Neural progenitor cell (in vitro differentiated cells): ENCODE measurements around the gene LMBR1. TPM values are rescaled to one million over a fixed set of nuclear protein-coding genes. Genes with fewer than 3 reads are reported as not detected.

ENCODE experiments used
- DNase-seq: peaks from one replicate; pipeline ENCODE4 v3.0.0-alpha.2; 2016; ENCODE audit warnings: low spot score
- H2AFZ ChIP-seq: fragments of 200-600 bp; sonication (generic); replicated peaks from 2 replicates; pipeline ENCODE4 v1.6.1; 2016; ENCODE audit warnings: antibody characterized with exemption
- H3F3A ChIP-seq: fragments of 200-600 bp; sonication (generic); 2 replicates; pipeline ENCODE4 v1.6.1; 2016; ENCODE audit warnings: antibody characterized with exemption, low read depth
- H3K27ac ChIP-seq: fragments of 200-600 bp; sonication (generic); 2 replicates; pipeline ENCODE4 v1.5.1; 2016; ENCODE audit warnings: mild to moderate bottlenecking
- H3K27me3 ChIP-seq: fragments of 200-600 bp; sonication (generic); 2 replicates; pipeline ENCODE4 v1.6.1; 2016; ENCODE audit warnings: mild to moderate bottlenecking, moderate library complexity
- H3K36me3 ChIP-seq: fragments of 200-600 bp; sonication (generic); 2 replicates; pipeline ENCODE4 v1.5.1; 2016
- H3K4me1 ChIP-seq: fragments of 200-600 bp; sonication (generic); 2 replicates; pipeline ENCODE4 v1.6.1; 2016; ENCODE audit warnings: mixed run types
- H3K4me2 ChIP-seq: fragments of 200-600 bp; sonication (generic); 2 replicates; pipeline ENCODE4 v1.6.1; 2016
- H3K4me3 ChIP-seq: fragments of 200-600 bp; sonication (generic); 2 replicates; pipeline ENCODE4 v1.5.1; 2016
- H3K79me2 ChIP-seq: fragments of 200-600 bp; sonication (generic); 2 replicates; pipeline ENCODE4 v1.6.1; 2016; ENCODE audit warnings: low read depth
- H3K9ac ChIP-seq: fragments of 200-600 bp; sonication (generic); 2 replicates; pipeline ENCODE4 v1.6.1; 2016
- H3K9me3 ChIP-seq: fragments of 200-600 bp; sonication (generic); 2 replicates; pipeline ENCODE4 v1.5.1; 2016; ENCODE audit warnings: low read depth
- H4K20me1 ChIP-seq: fragments of 200-600 bp; sonication (generic); 2 replicates; pipeline ENCODE4 v1.6.1; 2016; ENCODE audit warnings: low read depth
- H3K27ac Mint-ChIP-seq: 3 replicates; pipeline ENCODE4 v1.8.0; 2021; ENCODE audit warnings: mixed read lengths
- H3K27me3 Mint-ChIP-seq: 2 replicates; pipeline ENCODE4 v1.8.0; 2022; ENCODE audit warnings: low read depth, mild to moderate bottlenecking, inconsistent platforms, moderate library complexity, mixed read lengths; ENCODE audit not compliant: insufficient read depth
- H3K36me3 Mint-ChIP-seq: 3 replicates; pipeline ENCODE4 v1.8.0; 2021; ENCODE audit warnings: mixed read lengths
- H3K4me1 Mint-ChIP-seq: 3 replicates; pipeline ENCODE4 v1.8.0; 2021; ENCODE audit warnings: mixed read lengths
- H3K4me3 Mint-ChIP-seq: 3 replicates; pipeline ENCODE4 v1.8.0; 2021; ENCODE audit warnings: mild to moderate bottlenecking, moderate library complexity, mixed read lengths
- H3K9me3 Mint-ChIP-seq: 3 replicates; pipeline ENCODE4 v1.8.0; 2020; ENCODE audit warnings: mixed read lengths
- CTCF ChIP-seq: fragments of 200-600 bp; sonication (generic); IDR thresholded peaks from 2 replicates; pipeline ENCODE4 v1.5.1; 2017; ENCODE audit warnings: antibody characterized with exemption, mild to moderate bottlenecking
- EZH2 ChIP-seq: fragments of 200-600 bp; sonication (generic); IDR thresholded peaks from 2 replicates; pipeline ENCODE4 v1.6.1; 2017; ENCODE audit warnings: antibody characterized with exemption, mild to moderate bottlenecking, moderate library complexity
- EZH2phosphoT487 ChIP-seq: fragments of 200-600 bp; sonication (generic); IDR thresholded peaks from 2 replicates; pipeline ENCODE4 v1.6.1; 2017; ENCODE audit warnings: antibody characterized with exemption
- total RNA-seq: library from RNA; depleted of rRNA; stranded (reverse); fragments of >200 nt; gene quantifications from 2 replicates; pipeline ENCODE4 v1.2.3, GENCODE V29; 2015; ENCODE audit warnings: low replicate concordance

LMBR1 gene
- total RNA-seq, 1 donor from 2014 or later = 58.1 TPM

GRCh38 chr7:156747718-156748117 is 145.3 kb downstream of the LMBR1 start:
- Histone ChIP-seq H2AFZ (no peak overlapping the region), H3K9me3 (no peaks in the 10 kb centered on the region), H3K4me1 (peaks cover 25% of the 10 kb centered on the region), H3K4me2 (no peak overlapping the region), H3K79me2 (no peaks in the 10 kb centered on the region), H3F3A (peaks cover 13% of the 10 kb centered on the region), H3K9ac (no peak overlapping the region), H3K27ac (no peak overlapping the region), H3K36me3 (peaks cover 3% of the 10 kb centered on the region), H4K20me1 (no peaks in the 10 kb centered on the region), H3K27me3 (no peaks in the 10 kb centered on the region), H3K4me3 (no peak overlapping the region)
- H3K27me3 Mint-ChIP-seq = no peaks in the 10 kb centered on the region
- DNase-seq = no peak
- peaks cover 2% of the 10 kb centered on the region for H3K4me1 Mint-ChIP-seq
- no peak for TF ChIP-seq CTCF
- no peak for TF ChIP-seq EZH2phosphoT487
- TF ChIP-seq EZH2 = no peak
- no peaks in the 10 kb centered on the region for H3K9me3 Mint-ChIP-seq
- H3K27ac Mint-ChIP-seq = no peak overlapping the region
- no peak overlapping the region for H3K4me3 Mint-ChIP-seq
- peaks cover 7% of the 10 kb centered on the region for H3K36me3 Mint-ChIP-seq

GRCh38 chr7:156746891-156747290 is 146.1 kb downstream of the LMBR1 start:
- H3K27ac ChIP-seq = no peak overlapping the region
- Mint-ChIP-seq H3K27ac (no peak overlapping the region), H3K4me3 (no peak overlapping the region), H3K9me3 (peaks cover under 1% of the 10 kb centered on the region), H3K36me3 (peaks cover 13% of the 10 kb centered on the region), H3K27me3 (no peaks in the 10 kb centered on the region), H3K4me1 (peaks cover 2% of the 10 kb centered on the region)
- no peak overlapping the region for H3K4me3 ChIP-seq
- no peak for TF ChIP-seq EZH2
- no peak for TF ChIP-seq EZH2phosphoT487
- no peak for TF ChIP-seq CTCF
- no peaks in the 10 kb centered on the region for H3K27me3 ChIP-seq
- H3F3A ChIP-seq = peaks cover 5% of the 10 kb centered on the region
- H3K79me2 ChIP-seq = no peaks in the 10 kb centered on the region
- DNase-seq = no peak
- H3K9ac ChIP-seq = no peak overlapping the region
- H2AFZ ChIP-seq = no peak overlapping the region
- peaks cover 18% of the 10 kb centered on the region for H3K4me1 ChIP-seq
- H4K20me1 ChIP-seq = no peaks in the 10 kb centered on the region
- no peaks in the 10 kb centered on the region for H3K9me3 ChIP-seq
- H3K4me2 ChIP-seq = no peak overlapping the region
- H3K36me3 ChIP-seq = peaks cover 3% of the 10 kb centered on the region

- Mint-ChIP-seq H3K27me3 (no peaks in the 10 kb centered on the region), H3K4me1 (no peaks in the 10 kb centered on the region), H3K9me3 (peaks cover 4% of the 10 kb centered on the region), H3K36me3 (peaks cover 35% of the 10 kb centered on the region), H3K27ac (no peak overlapping the region), H3K4me3 (no peak overlapping the region)
- Histone ChIP-seq H3K4me1 (no peaks in the 10 kb centered on the region), H4K20me1 (no peaks in the 10 kb centered on the region), H3K79me2 (no peaks in the 10 kb centered on the region), H2AFZ (no peak overlapping the region), H3K9ac (no peak overlapping the region), H3K27ac (no peak overlapping the region), H3K27me3 (no peaks in the 10 kb centered on the region), H3F3A (no peaks in the 10 kb centered on the region), H3K4me2 (no peak overlapping the region), H3K4me3 (no peak overlapping the region), H3K9me3 (no peaks in the 10 kb centered on the region), H3K36me3 (peaks cover 3% of the 10 kb centered on the region)
- no peak for DNase-seq
- no peak for TF ChIP-seq EZH2
- TF ChIP-seq EZH2phosphoT487 = no peak
These were observed 153.4 kb downstream of the LMBR1 start for GRCh38 chr7:156739596-156739995.

- no peaks in the 10 kb centered on the region for H3K79me2 ChIP-seq
- peaks cover 44% of the 10 kb centered on the region for H3K36me3 Mint-ChIP-seq
These were observed 157.1 kb downstream of the LMBR1 start for GRCh38 chr7:156735851-156736250.

More at GRCh38 chr7:156735851-156736250, 157.1 kb downstream of the LMBR1 start:
- TF ChIP-seq EZH2phosphoT487 (no peak), EZH2 (no peak), CTCF (no peak)
- Mint-ChIP-seq H3K4me1 (no peaks in the 10 kb centered on the region), H3K4me3 (no peak overlapping the region), H3K9me3 (peaks cover 18% of the 10 kb centered on the region), H3K27me3 (no peaks in the 10 kb centered on the region), H3K27ac (no peak overlapping the region)
- Histone ChIP-seq H3K4me3 (no peak overlapping the region), H3K9ac (no peak overlapping the region), H3K4me1 (no peaks in the 10 kb centered on the region), H4K20me1 (no peaks in the 10 kb centered on the region), H3K27me3 (no peaks in the 10 kb centered on the region), H3F3A (no peaks in the 10 kb centered on the region), H3K27ac (no peak overlapping the region), H3K9me3 (peaks cover 9% of the 10 kb centered on the region), H2AFZ (no peak overlapping the region), H3K36me3 (peaks cover 4% of the 10 kb centered on the region), H3K4me2 (no peak overlapping the region)
- DNase-seq = no peak
